Measurements from ENCODE around the gene SET. TPM values are rescaled to one million over a fixed set of nuclear protein-coding genes. Genes with fewer than 3 reads are reported as not detected.
"Not testable (repeated sequence)": the region's sequence is repeated elsewhere in the genome, so short reads cannot be mapped to it uniquely, and the experiment has no call there.

The SET gene, protein sequence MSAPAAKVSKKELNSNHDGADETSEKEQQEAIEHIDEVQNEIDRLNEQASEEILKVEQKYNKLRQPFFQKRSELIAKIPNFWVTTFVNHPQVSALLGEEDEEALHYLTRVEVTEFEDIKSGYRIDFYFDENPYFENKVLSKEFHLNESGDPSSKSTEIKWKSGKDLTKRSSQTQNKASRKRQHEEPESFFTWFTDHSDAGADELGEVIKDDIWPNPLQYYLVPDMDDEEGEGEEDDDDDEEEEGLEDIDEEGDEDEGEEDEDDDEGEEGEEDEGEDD
- total RNA-seq (100 to 1,000 TPM; 239 to 279 (median 252) TPM), total RNA-seq (316 to 1,383 (median 454) reads per million in 29 experiments)
- 415 TPM for total RNA-seq (2013)

DNA sequence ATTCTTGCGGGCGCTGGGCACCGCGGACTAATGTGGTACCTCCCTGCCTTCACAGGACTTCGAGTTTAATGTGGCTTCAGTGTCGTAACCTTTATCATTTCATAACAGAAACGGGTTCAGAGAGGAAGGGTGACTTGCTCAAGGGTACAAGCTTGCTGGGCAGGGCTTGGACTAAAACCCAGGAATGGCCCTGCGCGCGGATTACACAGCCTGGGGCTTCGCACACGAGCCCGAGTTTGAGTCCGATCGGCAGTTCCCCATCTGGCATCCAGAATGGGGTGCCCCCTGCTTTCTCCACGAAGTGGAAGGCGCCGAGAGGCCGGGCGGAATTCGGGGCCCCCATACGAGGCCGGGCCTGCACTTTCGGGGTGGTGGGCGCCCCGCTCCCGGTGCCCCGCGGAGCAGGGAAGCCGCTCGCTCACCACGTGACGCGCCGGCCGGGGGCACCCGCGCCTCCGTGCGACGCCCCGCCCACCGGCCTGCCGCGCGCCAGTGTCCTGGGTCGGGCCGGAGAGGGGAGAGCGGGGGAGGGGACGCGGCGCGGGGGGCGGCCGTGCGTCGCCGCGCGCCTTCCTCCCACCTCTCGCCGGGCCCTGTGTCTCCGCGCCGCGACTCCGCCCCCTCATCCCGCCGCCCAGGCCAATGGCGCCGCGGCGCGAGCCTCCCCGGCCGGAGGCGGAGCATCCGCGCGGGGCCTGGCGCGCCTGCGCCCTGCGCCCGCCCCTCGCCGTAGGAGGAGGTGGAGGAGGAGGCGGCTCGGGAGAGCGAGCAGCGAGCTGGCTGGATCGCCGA is at the start of gene SET:
Gene SET, plus strand, starts transcription at position 722 of the 792 bp plus-strand sequence. CDS start 361 bp downstream, outside the sequence.
- Mint-ChIP-seq H3K36me3 (peaks cover 24% of the 10 kb centered on the region), H3K27me3 (no peaks in the 10 kb centered on the region), H3K27ac (peak within 1 kb of the TSS; percentile 96 to 97), H3K4me1 (peaks cover 64 to 65% (median 65%) of the 10 kb centered on the region in 3 donors), H3K4me3 (peak within 1 kb of the TSS; percentile 84 to 92 (median 88)), H3K9me3 (no peaks in the 10 kb centered on the region)
- Histone ChIP-seq H3K27ac (ENCODE audit: low read length) (peak within 1 kb of the TSS; percentile 82), H3K9me3 (no peaks in the 10 kb centered on the region), H3K4me1 (ENCODE audit: control insufficient read depth in 1 of 2, extremely low read depth in 1 of 2, insufficient read depth in 2 of 2, low read length in 2 of 2) (peaks cover 28 to 60% of the 10 kb centered on the region in 2 experiments), H3K27me3 (replicated peaks in 1 of 2; ENCODE audit: control insufficient read depth in 2 of 2, extremely low read depth in 1 of 2, insufficient read depth in 2 of 2, low read length in 1 of 2) (no peaks in the 10 kb centered on the region), H3K4me3 (ENCODE audit: control insufficient read depth in 1 of 2, extremely low read depth in 1 of 2, low read length in 1 of 2) (peak within 1 kb of the TSS; percentile 73 to 84), H3K36me3 (ENCODE audit: control insufficient read depth in 2 of 2, extremely low read depth in 1 of 2, insufficient read depth in 1 of 2, low read length in 1 of 2) (peaks cover 0 to 28% of the 10 kb centered on the region in 2 donors)
- ATAC-seq (replicated peaks in 1 of 4): peak; percentile 79 to 84 (median 82)
- CTCF ChIA-PET: no interaction called here
- POLR2A ChIA-PET: interaction anchor here (0.6 to 1.0 kb wide), 2 partner anchors 82 to 86 kb away, joined by 3 to 5 read pairs; no protein-coding TSS in a partner anchor
- DNase-seq: peak; percentile 81 to 96 (median 89)
- WGBS (ENCODE audit: insufficient coverage): 2% methylated on average over 74 of the region's 93 CpGs

DNA sequence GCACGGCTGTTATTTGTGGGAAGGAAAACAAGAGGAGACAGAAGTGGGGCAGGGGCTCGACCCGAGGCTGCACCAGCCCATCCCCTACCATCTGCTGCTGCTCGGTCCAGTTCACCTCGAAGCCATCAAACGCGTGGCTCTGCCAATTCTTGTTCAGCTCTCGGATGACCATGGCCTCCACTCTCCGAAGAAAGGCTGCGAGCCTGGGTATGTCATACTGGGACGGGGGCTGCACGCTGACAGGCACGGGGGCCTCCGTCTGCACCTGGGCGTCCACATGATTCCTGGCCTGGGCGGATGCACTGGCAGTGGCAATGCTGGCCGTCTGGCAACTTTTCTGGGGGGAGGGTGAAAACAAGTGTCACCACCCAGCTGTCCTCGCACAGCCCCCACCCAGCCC is 48.4 kb upstream of the SET start:
- DNase-seq (no peak), ATAC-seq (replicated peaks in 1 of 4) (no peak)
- no peaks in the 10 kb centered on the region for H3K27me3 Mint-ChIP-seq
- Histone ChIP-seq H3K4me1 (ENCODE audit: control insufficient read depth in 1 of 2, extremely low read depth in 1 of 2, insufficient read depth in 2 of 2, low read length in 2 of 2) (no peaks in the 10 kb centered on the region), H3K9me3 (no peaks in the 10 kb centered on the region), H3K4me3 (ENCODE audit: control insufficient read depth in 1 of 2, extremely low read depth in 1 of 2, low read length in 1 of 2) (no peak overlapping the region), H3K36me3 (ENCODE audit: control insufficient read depth in 2 of 2, extremely low read depth in 1 of 2, insufficient read depth in 1 of 2, low read length in 1 of 2) (peaks cover 0 to 3% of the 10 kb centered on the region in 2 donors), H3K27ac (ENCODE audit: low read length) (no peak overlapping the region), H3K27me3 (replicated peaks in 1 of 2; ENCODE audit: control insufficient read depth in 2 of 2, extremely low read depth in 1 of 2, insufficient read depth in 2 of 2, low read length in 1 of 2) (no peaks in the 10 kb centered on the region)
- H3K4me3 Mint-ChIP-seq: no peak overlapping the region
- no peaks in the 10 kb centered on the region for H3K36me3 Mint-ChIP-seq
- ChIA-PET POLR2A (no interaction called here), CTCF (no interaction called here)
- 97% methylated on average over 16 of the region's 18 CpGs for WGBS (ENCODE audit: insufficient coverage)
- no peak overlapping the region for H3K27ac Mint-ChIP-seq
- H3K4me1 Mint-ChIP-seq: no peaks in the 10 kb centered on the region
- H3K9me3 Mint-ChIP-seq: no peaks in the 10 kb centered on the region

DNA sequence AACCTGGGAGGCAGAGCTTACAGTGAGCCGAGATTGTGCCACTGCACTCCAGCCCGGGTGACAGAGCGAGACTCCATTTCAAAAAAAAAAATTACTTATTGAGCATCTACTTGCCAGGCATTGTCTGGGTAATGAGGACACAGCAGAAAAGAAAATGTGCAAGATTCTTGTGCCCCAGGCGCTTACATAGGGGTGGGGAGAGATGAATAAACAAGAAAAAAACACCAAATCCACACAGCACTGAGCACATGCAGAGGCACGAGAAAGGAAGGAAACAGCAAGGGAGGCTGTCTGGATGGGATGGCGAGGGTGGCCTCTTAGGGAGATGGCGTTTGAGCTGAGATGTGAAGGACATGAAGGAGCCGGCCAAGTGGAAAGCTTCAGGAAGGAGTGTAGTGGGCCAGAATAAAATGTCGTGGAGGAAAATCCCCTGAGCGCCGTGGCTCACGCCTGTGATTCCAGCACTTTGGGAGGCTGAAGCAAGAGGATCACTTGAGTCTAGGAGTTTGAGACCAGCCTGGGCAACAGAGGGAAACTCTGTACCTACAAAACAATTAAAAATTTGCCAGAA is 46.3 kb upstream of the SET start:
- peaks cover 0 to 3% of the 10 kb centered on the region in 2 donors for H3K36me3 ChIP-seq (ENCODE audit: control insufficient read depth in 2 of 2, extremely low read depth in 1 of 2, insufficient read depth in 1 of 2, low read length in 1 of 2)
- H3K9me3 ChIP-seq: no peaks in the 10 kb centered on the region
- Mint-ChIP-seq H3K9me3 (no peaks in the 10 kb centered on the region), H3K4me1 (no peaks in the 10 kb centered on the region), H3K4me3 (no peak overlapping the region), H3K36me3 (no peaks in the 10 kb centered on the region), H3K27me3 (no peaks in the 10 kb centered on the region), H3K27ac (no peak overlapping the region)
- no peak overlapping the region for H3K4me3 ChIP-seq (ENCODE audit: control insufficient read depth in 1 of 2, extremely low read depth in 1 of 2, low read length in 1 of 2)
- no peaks in the 10 kb centered on the region for H3K27me3 ChIP-seq (replicated peaks in 1 of 2; ENCODE audit: control insufficient read depth in 2 of 2, extremely low read depth in 1 of 2, insufficient read depth in 2 of 2, low read length in 1 of 2)
- ChIA-PET POLR2A (no interaction called here), CTCF (no interaction called here)
- DNase-seq (no peak), ATAC-seq (replicated peaks in 1 of 4) (no peak)
- WGBS (ENCODE audit: insufficient coverage): 93% methylated on average over 6 of the region's 12 CpGs
- no peaks in the 10 kb centered on the region for H3K4me1 ChIP-seq (ENCODE audit: control insufficient read depth in 1 of 2, extremely low read depth in 1 of 2, insufficient read depth in 2 of 2, low read length in 2 of 2)
- no peak overlapping the region for H3K27ac ChIP-seq (ENCODE audit: low read length)

DNA sequence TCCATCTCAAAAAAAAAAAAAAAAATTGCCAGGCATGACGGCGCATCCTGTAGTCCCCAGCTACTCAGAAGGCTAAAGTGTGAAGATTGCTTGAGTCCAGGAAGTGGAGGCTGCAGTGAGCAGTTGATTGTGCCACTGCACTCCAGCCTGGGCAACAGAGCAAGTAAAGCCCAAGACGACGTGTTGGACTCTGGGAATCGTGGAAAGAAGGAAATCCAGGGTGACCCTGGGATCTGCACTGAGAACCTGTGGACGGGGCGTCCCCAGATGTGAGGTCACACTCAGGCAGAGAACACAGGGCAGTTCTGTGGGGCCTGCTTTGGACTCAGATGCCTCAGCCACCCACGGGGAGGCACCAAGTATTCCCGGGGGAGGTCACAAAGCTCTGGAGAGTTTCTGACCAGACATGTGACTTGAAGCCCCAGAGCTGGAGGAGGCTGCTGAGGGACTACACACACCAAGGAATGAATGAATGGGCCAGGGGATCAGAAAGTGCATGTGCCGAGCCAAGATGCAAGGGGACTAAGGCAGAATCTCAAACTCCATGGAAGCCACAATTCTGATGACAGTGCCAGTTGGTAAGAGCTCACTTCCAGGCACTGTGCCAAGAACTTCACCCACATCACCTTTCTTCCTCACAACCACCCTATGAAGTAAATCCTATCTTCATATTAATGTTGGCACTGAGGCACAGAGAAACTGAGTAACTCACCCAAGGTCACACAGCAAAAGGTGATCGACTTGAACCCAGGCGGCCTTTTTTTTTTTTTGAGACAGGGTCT is 45.3 kb upstream of the SET start:
- no peaks in the 10 kb centered on the region for H3K9me3 ChIP-seq
- no peak for ATAC-seq (replicated peaks in 1 of 4)
- DNase-seq: no peak
- peaks cover 0 to 3% of the 10 kb centered on the region in 2 donors for H3K36me3 ChIP-seq (ENCODE audit: control insufficient read depth in 2 of 2, extremely low read depth in 1 of 2, insufficient read depth in 1 of 2, low read length in 1 of 2)
- Mint-ChIP-seq H3K36me3 (no peaks in the 10 kb centered on the region), H3K27ac (no peak overlapping the region), H3K9me3 (no peaks in the 10 kb centered on the region), H3K4me3 (no peak overlapping the region), H3K27me3 (no peaks in the 10 kb centered on the region), H3K4me1 (no peaks in the 10 kb centered on the region)
- no peaks in the 10 kb centered on the region for H3K27me3 ChIP-seq (replicated peaks in 1 of 2; ENCODE audit: control insufficient read depth in 2 of 2, extremely low read depth in 1 of 2, insufficient read depth in 2 of 2, low read length in 1 of 2)
- H3K4me1 ChIP-seq (ENCODE audit: control insufficient read depth in 1 of 2, extremely low read depth in 1 of 2, insufficient read depth in 2 of 2, low read length in 2 of 2): no peaks in the 10 kb centered on the region
- ChIA-PET POLR2A (no interaction called here), CTCF (no interaction called here)
- no peak overlapping the region for H3K4me3 ChIP-seq (ENCODE audit: control insufficient read depth in 1 of 2, extremely low read depth in 1 of 2, low read length in 1 of 2)
- 84% methylated on average over 8 of the region's 12 CpGs for WGBS (ENCODE audit: insufficient coverage)
- no peak overlapping the region for H3K27ac ChIP-seq (ENCODE audit: low read length)

DNA sequence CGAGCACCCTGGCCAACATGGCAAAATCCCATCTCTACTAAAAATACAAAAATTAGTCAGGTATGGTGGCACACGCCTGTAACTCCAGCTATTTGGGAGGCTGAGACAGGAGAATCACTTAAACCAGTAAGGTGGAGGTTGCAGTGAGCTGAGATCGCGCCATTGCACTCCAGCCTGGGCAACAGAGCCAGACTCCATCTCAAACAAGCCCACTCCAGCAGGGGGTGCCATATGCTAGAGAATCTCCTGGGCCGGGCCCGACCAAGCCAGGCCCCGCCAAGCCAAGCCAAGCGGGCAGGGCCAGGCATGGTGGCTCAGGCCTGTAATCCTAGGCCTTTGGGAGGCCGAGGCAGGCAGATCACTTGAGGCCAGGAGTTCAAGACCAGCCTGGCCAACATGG is 40.8 kb upstream of the SET start:
- H3K4me1 Mint-ChIP-seq; H3K27ac Mint-ChIP-seq; H3K4me1 ChIP-seq (ENCODE audit: control insufficient read depth in 1 of 2, extremely low read depth in 1 of 2, insufficient read depth in 2 of 2, low read length in 2 of 2); POLR2A ChIA-PET; H3K4me3 ChIP-seq (ENCODE audit: control insufficient read depth in 1 of 2, extremely low read depth in 1 of 2, low read length in 1 of 2); H3K27ac ChIP-seq (ENCODE audit: low read length); H3K9me3 Mint-ChIP-seq; H3K36me3 ChIP-seq (ENCODE audit: control insufficient read depth in 2 of 2, extremely low read depth in 1 of 2, insufficient read depth in 1 of 2, low read length in 1 of 2); H3K27me3 ChIP-seq (replicated peaks in 1 of 2; ENCODE audit: control insufficient read depth in 2 of 2, extremely low read depth in 1 of 2, insufficient read depth in 2 of 2, low read length in 1 of 2); H3K27me3 Mint-ChIP-seq; H3K4me3 Mint-ChIP-seq; H3K36me3 Mint-ChIP-seq; H3K9me3 ChIP-seq: not testable (repeated sequence)
- 100% methylated on average over 1 of the region's 9 CpGs for WGBS (ENCODE audit: insufficient coverage)
- peak; percentile 30 to 77 (median 64) for DNase-seq
- CTCF ChIA-PET: interaction anchor here in 1 of 2 donors (1.2 kb wide), 1 partner anchor 123 kb away, joined by 4 read pairs; no protein-coding TSS in a partner anchor
- peak; percentile 77 to 98 (median 94) for ATAC-seq (replicated peaks in 1 of 4)

DNA sequence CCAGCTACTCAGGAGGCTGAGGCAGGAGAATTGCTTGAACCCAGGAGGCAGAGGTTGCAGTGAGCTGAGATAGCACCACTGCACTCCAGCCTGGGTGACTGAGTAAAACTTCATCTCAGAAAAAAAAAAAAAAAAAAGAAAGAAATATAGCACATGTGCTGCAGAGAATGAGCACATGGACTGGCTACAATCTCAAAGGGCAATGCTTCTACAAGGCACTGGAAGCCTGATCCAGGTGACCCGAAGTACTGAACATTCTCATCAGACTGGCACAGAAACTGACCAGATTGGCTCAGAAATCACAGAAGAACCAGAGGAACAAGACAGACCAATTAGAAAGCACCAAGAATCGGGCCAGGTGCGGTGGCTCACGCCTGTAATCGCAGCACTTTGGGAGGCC is 37.2 kb upstream of the SET start:
- CTCF ChIA-PET: interaction anchor here in 1 of 2 donors (0.6 kb wide), 1 partner anchor 894 kb away, joined by 3 read pairs; no protein-coding TSS in a partner anchor
- H3K36me3 ChIP-seq (ENCODE audit: control insufficient read depth in 2 of 2, extremely low read depth in 1 of 2, insufficient read depth in 1 of 2, low read length in 1 of 2): no peaks in the 10 kb centered on the region
- H3K9me3 ChIP-seq: no peaks in the 10 kb centered on the region
- DNase-seq (no peak), ATAC-seq (replicated peaks in 1 of 4) (no peak)
- Mint-ChIP-seq H3K4me3 (no peak overlapping the region), H3K27ac (no peak overlapping the region), H3K4me1 (peaks cover 0 to 3% (median 1%) of the 10 kb centered on the region in 3 donors), H3K9me3 (no peaks in the 10 kb centered on the region), H3K36me3 (no peaks in the 10 kb centered on the region), H3K27me3 (no peaks in the 10 kb centered on the region)
- POLR2A ChIA-PET: interaction anchor here in 1 of 2 donors (0.6 to 0.7 kb wide), 2 partner anchors 76 to 229 kb away, joined by 4 to 11 read pairs; no protein-coding TSS in a partner anchor
- WGBS (ENCODE audit: insufficient coverage): 100% methylated on average over 3 of the region's 5 CpGs
- no peak overlapping the region for H3K27ac ChIP-seq (ENCODE audit: low read length)
- no peaks in the 10 kb centered on the region for H3K27me3 ChIP-seq (replicated peaks in 1 of 2; ENCODE audit: control insufficient read depth in 2 of 2, extremely low read depth in 1 of 2, insufficient read depth in 2 of 2, low read length in 1 of 2)
- H3K4me1 ChIP-seq (ENCODE audit: control insufficient read depth in 1 of 2, extremely low read depth in 1 of 2, insufficient read depth in 2 of 2, low read length in 2 of 2): peaks cover 0 to 9% of the 10 kb centered on the region in 2 experiments
- no peak overlapping the region for H3K4me3 ChIP-seq (ENCODE audit: control insufficient read depth in 1 of 2, extremely low read depth in 1 of 2, low read length in 1 of 2)

All from T-cell (primary cell).